Adipocyte (in vitro differentiated cells): ENCODE results near the gene ZNF683.

ENCODE experiments used
- DNase-seq: peaks from one replicate; pipeline ENCODE4 v3.0.0-alpha.2; 2015; ENCODE audit warnings: low read depth
- H3K27me3 ChIP-seq: replicated peaks from 2 replicates; pipeline ENCODE4 v1.7.0; 2013; ENCODE audit warnings: mild to moderate bottlenecking, low read length, moderate library complexity; ENCODE audit not compliant: control insufficient read depth, insufficient read depth
- H3K36me3 ChIP-seq: 2 replicates; pipeline ENCODE4 v1.7.0; 2013; ENCODE audit warnings: low read length, mild to moderate bottlenecking, moderate library complexity; ENCODE audit not compliant: control insufficient read depth, insufficient read depth, severe bottlenecking
- H3K4me1 ChIP-seq: 2 replicates; pipeline ENCODE4 v1.7.0; 2013; ENCODE audit warnings: mild to moderate bottlenecking, low read length, moderate library complexity; ENCODE audit not compliant: control insufficient read depth, insufficient read depth
- H3K4me3 ChIP-seq: 2 replicates; pipeline ENCODE4 v1.7.0; 2013; ENCODE audit warnings: mild to moderate bottlenecking, low read length, moderate library complexity
- H3K9ac ChIP-seq: 2 replicates; pipeline ENCODE4 v1.7.0; 2013; ENCODE audit warnings: mild to moderate bottlenecking, low read length, moderate library complexity
- H3K9me3 ChIP-seq: 2 replicates; pipeline ENCODE4 v1.7.0; 2013; ENCODE audit warnings: mild to moderate bottlenecking, low read length, moderate library complexity; ENCODE audit not compliant: control insufficient read depth

Gene ZNF683

DNA sequence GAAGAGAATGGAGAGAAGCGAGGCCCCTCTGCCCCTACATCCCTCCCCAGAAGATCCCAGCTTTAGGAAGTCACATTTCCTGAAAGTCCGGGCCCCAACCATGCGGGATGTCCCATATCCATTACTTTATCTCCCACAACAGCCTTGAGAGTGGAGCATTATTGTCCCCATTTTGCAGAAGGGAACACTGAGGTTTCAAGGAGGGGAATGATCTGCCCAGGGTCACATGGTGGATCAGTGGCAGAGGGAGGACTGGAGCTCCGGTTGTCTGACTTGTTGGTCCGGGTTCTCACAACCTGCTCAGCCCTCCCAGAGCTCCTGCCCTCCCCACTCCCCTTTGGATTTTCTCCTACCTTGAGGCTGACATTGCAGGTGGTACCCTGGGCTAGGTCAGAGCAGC, 16.4 kb downstream of the ZNF683 start:
- no peaks in the 10 kb centered on the region for H3K9me3 ChIP-seq
- H3K9ac ChIP-seq: no peak overlapping the region
- H3K4me3 ChIP-seq: no peak overlapping the region
- no peak for DNase-seq
- peaks cover 3% of the 10 kb centered on the region for H3K4me1 ChIP-seq
- no peaks in the 10 kb centered on the region for H3K36me3 ChIP-seq
- H3K27me3 ChIP-seq: peaks cover 42% of the 10 kb centered on the region

DNA sequence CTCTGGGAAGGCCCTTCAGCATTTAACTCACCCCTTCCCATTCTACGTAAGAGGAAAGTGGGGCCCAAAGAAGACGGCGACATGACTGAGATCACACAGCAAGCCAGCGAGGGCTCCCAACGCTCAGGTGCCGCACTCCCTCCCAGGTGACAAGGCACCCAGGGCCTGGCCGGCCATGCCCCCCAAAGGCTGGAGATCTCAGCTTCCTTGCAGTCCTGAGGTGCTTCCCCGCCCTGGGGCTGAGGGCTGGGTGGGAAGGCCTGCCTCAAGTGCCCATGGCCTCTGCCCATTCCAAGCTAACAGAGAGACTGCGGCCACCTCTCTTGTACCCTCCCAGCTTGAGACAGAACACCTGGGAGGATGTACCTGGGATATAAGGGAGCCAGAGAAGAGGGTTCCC, 17.6 kb downstream of the ZNF683 start:
- H3K36me3 ChIP-seq: no peaks in the 10 kb centered on the region
- H3K4me3 ChIP-seq: no peak overlapping the region
- DNase-seq: no peak
- H3K9ac ChIP-seq: no peak overlapping the region
- no peaks in the 10 kb centered on the region for H3K9me3 ChIP-seq
- H3K27me3 ChIP-seq: peaks cover 30% of the 10 kb centered on the region
- peaks cover 3% of the 10 kb centered on the region for H3K4me1 ChIP-seq

DNA sequence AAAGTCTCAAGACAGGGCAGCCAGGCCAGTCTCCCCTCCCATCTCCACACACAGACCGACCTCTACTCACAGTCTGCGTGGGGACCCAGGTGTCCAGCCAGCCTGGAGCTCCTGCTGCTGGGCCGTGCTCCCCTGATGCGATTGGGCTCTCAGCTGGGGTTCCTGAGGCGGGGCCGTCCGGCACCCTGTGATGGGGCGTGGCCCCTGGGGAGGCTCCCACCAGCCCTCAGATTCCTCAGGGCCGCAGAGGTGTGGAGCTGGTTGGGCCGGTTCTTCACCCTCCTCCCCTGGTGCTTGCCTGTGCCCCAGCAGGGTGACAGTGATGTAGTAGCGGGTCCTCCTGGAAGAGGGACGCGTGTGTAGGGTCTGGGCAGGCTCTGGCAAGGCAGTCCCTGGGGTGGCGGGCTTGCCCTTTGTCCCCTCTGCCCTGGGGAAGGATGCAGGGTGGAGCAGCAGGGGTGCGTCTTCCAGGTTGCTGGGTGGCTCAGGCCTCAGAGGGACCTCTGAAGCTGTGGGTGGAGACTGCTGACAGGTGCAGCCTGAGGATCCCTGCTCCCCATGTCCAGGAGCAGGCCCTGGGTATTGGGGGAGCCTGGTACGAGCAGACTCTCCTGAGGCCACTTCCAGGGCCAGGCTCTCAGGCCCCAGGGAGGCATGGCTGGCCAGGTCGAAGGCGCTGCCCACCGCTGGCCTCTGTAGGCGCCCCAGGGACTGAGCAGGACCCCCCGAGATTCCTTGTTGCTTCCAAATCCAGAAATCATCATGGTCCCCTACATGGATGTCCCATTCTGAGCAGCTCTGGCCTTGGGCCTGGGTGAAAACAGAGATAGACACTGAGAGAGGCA, 18.4 kb downstream of the ZNF683 start, which contains the start of gene CRYBG2:
Gene CRYBG2, minus strand, starts transcription at position 155 of the 845 bp plus-strand sequence. CDS start 7,473 bp downstream, outside the sequence.
- H3K4me1 ChIP-seq: peaks cover 3% of the 10 kb centered on the region
- H3K9me3 ChIP-seq: no peaks in the 10 kb centered on the region
- no peak within 1 kb of the TSS for H3K4me3 ChIP-seq
- DNase-seq: no peak
- H3K36me3 ChIP-seq: no peaks in the 10 kb centered on the region
- peaks cover 26% of the 10 kb centered on the region for H3K27me3 ChIP-seq
- no peak within 1 kb of the TSS for H3K9ac ChIP-seq

DNA sequence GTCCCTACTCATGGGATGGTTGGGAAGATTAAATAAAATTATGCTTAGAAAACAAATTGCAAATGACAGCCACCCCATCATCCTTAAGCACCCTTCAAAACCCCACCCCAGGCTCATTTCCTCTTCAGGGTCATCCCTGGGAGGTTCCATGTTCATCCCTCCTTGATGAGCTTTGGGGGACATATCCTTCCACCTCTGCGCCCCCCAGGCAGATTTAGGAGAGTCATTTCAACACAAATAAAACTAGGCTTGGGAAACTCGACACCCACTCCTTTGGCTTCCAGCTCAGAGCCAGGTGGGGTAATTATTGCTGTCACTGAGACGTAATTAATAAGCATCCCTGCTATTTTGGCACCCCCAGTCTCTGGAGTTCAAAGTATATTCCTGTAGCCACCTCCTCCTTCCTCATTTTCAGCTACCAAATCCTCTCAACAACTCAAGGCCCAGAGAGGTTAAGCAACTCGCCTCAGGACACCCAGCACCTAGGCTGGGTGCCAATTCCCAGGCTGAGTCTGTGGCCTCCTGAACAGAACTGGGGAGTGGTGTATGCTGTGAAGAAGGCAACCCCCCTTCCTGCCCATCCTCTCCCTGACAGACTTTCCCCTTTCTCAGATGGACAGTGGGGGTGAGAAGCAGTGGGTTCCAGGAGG, 19.2 kb downstream of the ZNF683 start:
- Histone ChIP-seq H3K36me3 (no peaks in the 10 kb centered on the region), H3K9ac (no peak overlapping the region), H3K4me1 (peaks cover 3% of the 10 kb centered on the region), H3K27me3 (peaks cover 18% of the 10 kb centered on the region), H3K9me3 (no peaks in the 10 kb centered on the region), H3K4me3 (no peak overlapping the region)
- no peak for DNase-seq

DNA sequence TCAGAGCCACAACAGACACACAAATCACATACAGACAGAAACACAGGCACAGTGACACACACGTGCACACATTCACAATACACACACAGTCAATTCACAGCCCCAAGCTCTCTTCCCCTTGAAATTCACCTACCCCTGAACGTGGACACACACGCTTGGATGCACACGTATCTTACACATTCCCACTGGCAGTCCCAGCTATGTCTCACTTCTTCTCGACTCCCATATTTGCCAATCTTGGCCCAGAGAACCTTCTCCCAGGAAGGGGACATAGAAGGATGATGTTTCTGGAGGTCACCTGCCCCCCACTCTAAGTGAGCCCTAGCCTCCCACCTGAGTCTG, 20.2 kb downstream of the ZNF683 start:
- no peak for DNase-seq
- Histone ChIP-seq H3K27me3 (peaks cover 17% of the 10 kb centered on the region), H3K36me3 (no peaks in the 10 kb centered on the region), H3K9me3 (no peaks in the 10 kb centered on the region), H3K4me1 (peaks cover 3% of the 10 kb centered on the region), H3K4me3 (no peak overlapping the region), H3K9ac (no peak overlapping the region)

DNA sequence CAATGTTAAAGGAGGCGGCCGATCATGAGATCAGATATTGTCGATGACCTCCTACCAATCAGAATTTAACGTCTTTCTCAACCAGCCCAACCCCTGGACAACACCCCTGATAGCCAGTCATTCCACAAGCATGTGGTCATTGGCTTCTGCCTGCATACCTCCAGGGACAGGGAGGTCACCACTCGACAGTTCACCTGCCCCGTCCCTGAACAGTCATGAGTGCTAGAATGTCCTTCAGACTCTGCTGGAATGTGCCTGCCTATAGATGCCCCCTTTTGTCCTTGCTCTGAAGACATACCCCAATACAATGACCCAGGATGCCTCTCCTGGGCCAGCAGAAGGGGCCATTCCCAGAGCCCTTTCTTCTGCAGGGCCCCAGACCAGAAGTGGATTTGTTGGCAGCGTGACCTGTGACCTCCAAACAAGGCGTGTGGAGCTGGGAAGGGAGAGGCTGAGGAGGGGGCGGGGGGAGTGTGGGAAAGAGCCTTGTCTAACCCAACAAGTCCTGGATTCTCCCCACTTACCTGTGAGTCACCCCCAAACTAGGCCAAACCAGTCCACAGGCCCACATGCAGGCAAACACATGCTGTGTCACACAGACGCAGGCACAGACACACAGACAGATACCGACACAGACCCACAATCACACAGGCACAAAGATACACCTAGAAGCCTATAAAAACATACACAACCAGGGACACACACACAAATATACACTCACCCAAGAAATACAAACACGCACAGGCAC, 20.8 kb downstream of the ZNF683 start:
- no peak overlapping the region for H3K9ac ChIP-seq
- H3K9me3 ChIP-seq: no peaks in the 10 kb centered on the region
- no peak overlapping the region for H3K4me3 ChIP-seq
- H3K36me3 ChIP-seq: no peaks in the 10 kb centered on the region
- H3K4me1 ChIP-seq: peaks cover 3% of the 10 kb centered on the region
- H3K27me3 ChIP-seq: peaks cover 17% of the 10 kb centered on the region
- no peak for DNase-seq

DNA sequence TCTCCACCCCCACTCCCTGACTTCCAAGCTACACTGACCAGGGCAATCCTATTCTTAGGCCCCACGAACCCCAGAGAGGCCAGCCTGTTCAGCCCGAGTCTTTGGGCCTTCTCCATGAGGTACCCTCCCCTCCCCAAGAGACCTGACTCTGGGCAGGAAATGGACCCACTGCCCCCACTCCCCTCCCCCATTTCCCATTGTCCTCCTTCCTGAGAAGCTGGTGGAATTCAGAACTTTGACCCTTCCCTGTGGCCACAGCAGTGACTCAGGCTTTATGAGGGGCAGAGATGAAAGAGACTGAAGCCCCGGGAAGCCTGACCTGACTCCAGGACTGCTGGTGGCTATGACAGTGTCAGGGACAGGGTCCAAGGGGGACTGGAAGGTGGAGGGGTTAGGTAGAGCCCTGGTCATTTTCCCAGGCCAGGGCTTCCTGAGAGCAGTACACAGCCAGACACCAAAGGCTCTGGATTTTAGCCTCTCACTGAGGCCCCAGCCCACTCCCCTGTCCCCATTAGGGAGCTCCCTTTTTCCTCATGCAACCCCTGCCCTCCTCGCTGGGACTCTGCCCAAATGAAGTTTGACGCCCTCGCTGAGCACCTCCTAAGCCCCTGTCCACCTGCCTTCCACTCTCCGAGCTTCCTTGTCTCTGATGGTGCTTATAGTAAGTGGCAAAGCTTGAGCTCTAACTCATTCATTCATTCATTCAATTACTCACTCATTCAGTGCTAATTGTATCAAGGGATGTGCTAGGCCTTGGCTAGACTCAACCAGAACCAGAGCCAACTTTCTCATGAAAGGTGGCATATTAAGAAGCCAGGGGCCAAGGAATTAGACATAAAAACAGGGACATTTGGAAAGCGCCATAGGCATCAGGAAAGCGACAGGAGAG, 21.6 kb downstream of the ZNF683 start:
- DNase-seq: no peak
- Histone ChIP-seq H3K4me1 (peaks cover 3% of the 10 kb centered on the region), H3K4me3 (no peak overlapping the region), H3K9me3 (no peaks in the 10 kb centered on the region), H3K27me3 (peaks cover 21% of the 10 kb centered on the region), H3K9ac (no peak overlapping the region), H3K36me3 (no peaks in the 10 kb centered on the region)

DNA sequence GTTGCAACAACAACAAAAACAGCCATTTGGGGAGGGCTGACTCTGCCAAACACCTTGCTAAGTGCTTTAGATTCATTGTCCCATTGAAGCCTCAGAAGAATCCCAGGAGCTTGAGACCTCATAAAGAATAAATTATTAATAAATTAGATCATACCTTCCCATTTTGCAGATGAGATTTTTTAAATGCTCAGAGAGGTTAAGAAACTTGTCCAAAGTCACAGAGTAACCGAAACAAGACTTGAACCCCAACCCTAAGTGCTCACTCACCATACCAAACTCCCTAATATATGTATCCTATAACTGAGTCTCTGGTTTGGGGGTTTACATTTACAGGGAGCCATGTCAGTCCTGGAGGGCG, 22.2 kb downstream of the ZNF683 start:
- no peak for DNase-seq

DNA sequence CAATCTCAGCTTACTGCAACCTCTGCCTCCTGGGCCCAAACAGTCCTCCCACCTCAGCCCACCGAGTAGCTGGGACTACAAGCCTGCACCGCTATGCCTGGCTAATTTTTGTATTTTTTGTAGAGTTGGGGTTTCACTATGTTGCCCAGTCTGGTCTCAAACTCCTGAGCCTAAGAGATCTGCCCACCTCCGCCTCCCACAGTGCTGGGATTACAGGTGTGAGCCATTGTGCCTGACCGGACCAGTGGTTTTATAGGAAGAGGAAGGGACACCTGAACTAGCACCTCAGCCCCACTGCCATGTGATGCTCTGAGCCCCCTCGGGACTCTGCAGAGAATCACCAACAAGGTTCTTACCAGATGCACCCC, 22.7 kb downstream of the ZNF683 start:
- no peak overlapping the region for H3K4me3 ChIP-seq
- peaks cover 3% of the 10 kb centered on the region for H3K4me1 ChIP-seq
- H3K36me3 ChIP-seq: no peaks in the 10 kb centered on the region
- no peak for DNase-seq
- H3K27me3 ChIP-seq: peaks cover 18% of the 10 kb centered on the region
- no peak overlapping the region for H3K9ac ChIP-seq
- no peaks in the 10 kb centered on the region for H3K9me3 ChIP-seq

More for the DNA sequence above, 22.2 kb downstream of the ZNF683 start:
- Histone ChIP-seq H3K4me1 (peaks cover 3% of the 10 kb centered on the region), H3K4me3 (no peak overlapping the region), H3K9ac (no peak overlapping the region), H3K36me3 (no peaks in the 10 kb centered on the region), H3K27me3 (peaks cover 18% of the 10 kb centered on the region), H3K9me3 (no peaks in the 10 kb centered on the region)

DNA sequence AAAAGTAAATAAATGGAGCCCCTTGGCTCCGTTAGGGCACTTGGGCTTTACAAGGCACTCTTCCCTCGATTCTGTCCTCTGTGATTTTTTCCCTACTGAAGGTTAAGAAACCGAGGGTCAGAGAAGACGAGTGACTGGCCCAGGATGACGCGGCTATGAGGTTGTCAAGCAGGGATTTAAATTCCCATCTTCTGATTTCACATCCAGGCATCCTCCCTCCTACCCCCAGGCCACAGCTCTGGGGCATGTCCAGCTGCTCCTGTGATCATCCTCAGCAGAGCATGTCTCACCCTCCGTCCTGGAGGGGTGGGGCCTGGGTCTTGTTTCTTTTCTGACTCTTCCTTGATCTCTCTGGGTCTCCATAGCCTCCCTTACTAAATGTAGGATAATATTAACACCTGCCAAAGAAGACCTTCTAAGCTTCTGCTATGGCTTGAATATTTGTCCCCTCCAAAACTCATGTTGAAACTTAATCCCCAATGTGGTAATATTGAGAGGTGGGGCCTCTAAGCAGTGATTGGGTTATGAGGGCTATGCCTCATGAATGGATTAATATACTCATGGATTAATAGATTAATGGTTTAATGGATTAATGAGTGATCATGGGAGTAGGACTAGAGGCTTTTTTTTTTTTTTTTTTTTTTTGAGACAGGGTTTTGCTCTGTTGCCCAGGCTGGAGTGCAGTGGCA, 23.2 kb downstream of the ZNF683 start:
- H3K36me3 ChIP-seq: no peaks in the 10 kb centered on the region
- H3K4me3 ChIP-seq: no peak overlapping the region
- H3K27me3 ChIP-seq: peaks cover 18% of the 10 kb centered on the region
- peak; percentile 31 for DNase-seq
- peaks cover 3% of the 10 kb centered on the region for H3K4me1 ChIP-seq
- no peak overlapping the region for H3K9ac ChIP-seq
- no peaks in the 10 kb centered on the region for H3K9me3 ChIP-seq
